Cardiac fibroblast (primary cell): ENCODE data around the gene ACSBG1.

Experiments
- DNase-seq, 2 donors: peaks; one replicate each; pipeline versions ENCODE4 v3.0.0 to v3.0.0-alpha.2; 2010; ENCODE audit warnings: low read depth in 2 of 2
- H3K4me3 ChIP-seq, 2 donors: replicated peaks in 1 of 2; 1 replicate in 1 of 2; 2 replicates in 1 of 2; pipeline ENCODE4 v1.5.1; 2011; ENCODE audit warnings: low read depth in 2 of 2, low read length in 2 of 2, mild to moderate bottlenecking in 2 of 2, moderate library complexity in 1 of 2
- TF ChIP-seq, protein P1 (sequence below): IDR thresholded peaks from one replicate; pipeline ENCODE4 v1.5.1; 2011; ENCODE audit warnings: low read depth, mild to moderate bottlenecking, low read length, inconsistent platforms

The ACSBG1 gene

DNA sequence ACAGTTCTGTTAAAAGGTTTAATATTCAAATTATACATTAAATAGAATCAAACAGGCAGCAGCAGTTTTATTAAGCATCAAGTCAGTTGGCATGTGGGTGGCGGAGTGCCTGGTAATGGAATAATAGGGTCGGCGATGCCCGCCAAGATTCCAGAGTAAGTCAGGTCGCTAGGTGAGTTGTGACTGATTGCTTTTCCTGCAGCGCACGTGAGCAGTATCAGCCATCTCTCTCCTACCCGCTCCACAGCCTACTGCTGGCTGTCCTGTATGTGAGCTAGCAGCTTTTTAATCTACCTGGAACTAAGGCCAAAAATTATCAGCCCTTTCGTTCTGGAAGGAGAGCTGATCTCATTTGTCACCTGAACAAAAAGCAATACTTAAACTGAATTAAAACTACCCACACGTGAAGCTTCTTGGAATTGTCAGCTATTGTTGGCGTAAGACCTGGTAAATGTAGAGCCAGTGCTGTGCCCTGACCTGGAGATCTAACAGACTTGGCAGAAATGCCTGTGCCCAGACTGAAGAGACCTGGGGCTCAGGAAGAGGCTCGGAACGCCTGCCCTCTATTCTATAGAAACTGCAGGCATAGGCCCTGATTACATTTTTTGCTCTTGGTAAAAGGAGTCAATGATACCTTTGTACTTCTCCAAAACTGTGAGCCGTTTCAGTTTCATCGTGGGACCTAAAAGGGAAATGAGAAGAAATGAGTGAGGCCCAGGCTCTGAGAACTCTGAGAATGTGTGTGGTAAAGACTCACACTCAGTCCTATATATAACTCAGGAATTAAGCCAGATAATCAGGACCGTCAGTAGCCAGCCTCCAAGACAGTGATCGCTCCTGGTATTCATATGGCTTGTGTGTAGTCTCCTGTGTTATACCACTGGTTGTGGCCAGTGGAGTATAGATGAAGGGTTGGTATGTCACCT is 63.3 kb downstream of the ACSBG1 start:
- DNase-seq: no peak
- TF ChIP-seq, protein P1, sequence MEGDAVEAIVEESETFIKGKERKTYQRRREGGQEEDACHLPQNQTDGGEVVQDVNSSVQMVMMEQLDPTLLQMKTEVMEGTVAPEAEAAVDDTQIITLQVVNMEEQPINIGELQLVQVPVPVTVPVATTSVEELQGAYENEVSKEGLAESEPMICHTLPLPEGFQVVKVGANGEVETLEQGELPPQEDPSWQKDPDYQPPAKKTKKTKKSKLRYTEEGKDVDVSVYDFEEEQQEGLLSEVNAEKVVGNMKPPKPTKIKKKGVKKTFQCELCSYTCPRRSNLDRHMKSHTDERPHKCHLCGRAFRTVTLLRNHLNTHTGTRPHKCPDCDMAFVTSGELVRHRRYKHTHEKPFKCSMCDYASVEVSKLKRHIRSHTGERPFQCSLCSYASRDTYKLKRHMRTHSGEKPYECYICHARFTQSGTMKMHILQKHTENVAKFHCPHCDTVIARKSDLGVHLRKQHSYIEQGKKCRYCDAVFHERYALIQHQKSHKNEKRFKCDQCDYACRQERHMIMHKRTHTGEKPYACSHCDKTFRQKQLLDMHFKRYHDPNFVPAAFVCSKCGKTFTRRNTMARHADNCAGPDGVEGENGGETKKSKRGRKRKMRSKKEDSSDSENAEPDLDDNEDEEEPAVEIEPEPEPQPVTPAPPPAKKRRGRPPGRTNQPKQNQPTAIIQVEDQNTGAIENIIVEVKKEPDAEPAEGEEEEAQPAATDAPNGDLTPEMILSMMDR: no peak
- H3K4me3 ChIP-seq: no peak overlapping the region

DNA sequence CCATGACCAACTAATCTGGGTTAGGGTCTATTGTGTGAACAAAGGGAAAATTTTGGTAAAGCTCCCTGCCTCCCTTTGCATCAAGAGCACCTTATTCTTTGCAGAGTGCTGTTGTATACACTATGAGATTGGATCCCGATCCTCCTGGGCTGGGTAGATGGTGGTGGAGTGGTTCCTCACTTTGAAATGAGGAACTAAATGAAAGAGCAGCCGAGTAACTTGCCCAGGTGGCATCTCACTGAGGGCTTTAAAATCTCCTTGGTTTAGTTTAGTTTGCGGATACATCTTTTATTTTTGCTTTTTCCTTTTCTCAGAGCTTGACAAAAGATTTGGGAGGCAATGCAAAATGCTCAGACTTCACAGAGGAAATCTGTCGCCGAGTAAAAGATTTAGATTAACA is 65.8 kb downstream of the ACSBG1 start:
- no peak for DNase-seq
- no peak overlapping the region for H3K4me3 ChIP-seq
- TF ChIP-seq, protein P1: no peak

DNA sequence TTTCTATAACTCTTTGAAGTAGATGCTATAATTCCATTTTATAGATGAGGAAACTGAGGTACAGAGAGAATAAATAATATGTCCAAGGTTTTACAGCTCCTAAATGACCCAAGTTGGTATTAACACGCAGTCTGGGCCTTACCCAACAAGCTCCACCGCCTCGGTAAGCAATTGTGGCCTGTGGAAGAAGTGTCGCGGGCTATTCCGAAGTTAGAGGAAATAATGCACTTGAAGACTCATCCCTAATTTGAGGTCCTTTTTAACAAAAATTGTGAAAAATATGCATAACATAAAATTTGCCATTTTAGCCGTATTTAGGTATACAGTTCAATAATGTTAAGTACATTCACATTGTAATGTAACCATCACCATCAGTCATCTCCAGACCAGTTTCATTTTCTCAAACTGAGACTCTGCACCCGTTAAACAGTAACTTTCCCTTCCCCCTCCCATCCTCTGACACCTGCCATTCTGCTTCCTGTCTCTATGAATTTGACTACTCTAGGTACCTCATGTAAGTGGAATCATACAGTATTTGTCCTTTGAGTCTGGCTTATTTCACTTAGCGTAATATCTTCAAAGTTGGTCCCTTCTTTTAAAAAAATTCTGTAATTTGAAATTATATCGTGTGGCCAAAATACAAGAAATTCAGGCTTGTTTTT is 67.0 kb downstream of the ACSBG1 start:
- TF ChIP-seq, protein P1: no peak
- DNase-seq: no peak
- H3K4me3 ChIP-seq: no peak overlapping the region

DNA sequence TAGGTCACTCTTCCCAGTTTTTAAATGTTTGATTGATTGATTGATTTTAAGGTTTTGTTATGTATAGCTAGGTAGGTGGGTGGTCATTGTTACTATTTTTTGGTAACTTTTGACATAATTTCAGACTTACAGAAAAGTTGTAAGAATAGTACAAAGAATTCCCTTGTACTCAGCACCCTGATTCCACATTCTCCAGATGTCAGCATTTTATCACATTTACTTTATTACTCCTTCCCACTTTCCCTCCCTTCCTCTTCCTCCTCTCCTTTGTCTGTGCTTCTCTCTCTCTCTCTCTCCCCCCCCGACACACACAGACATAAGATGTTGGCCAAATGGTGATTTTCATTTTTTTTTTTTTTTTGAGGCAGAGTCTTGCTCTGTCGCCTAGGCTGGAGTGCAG is 70.4 kb downstream of the ACSBG1 start:
- H3K4me3 ChIP-seq: no peak overlapping the region
- TF ChIP-seq, protein P1: no peak
- no peak for DNase-seq

DNA sequence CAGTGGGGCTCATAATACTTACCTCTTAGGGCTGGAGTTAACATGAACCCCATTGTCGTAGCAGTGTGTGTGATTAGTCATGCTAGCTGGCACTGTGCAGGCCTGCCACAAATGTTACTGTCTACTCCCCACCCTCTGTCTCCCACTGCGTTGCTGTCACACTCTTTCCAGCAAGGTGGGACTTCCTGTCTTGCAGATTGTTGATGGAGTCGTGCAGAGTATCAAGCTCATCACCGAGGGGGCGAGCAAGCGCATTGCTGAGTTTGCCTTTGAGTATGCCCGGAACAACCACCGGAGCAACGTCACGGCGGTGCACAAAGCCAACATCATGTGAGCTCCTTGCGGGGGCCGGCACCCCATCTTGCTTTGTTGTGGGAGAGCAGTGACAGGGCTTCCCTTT is 72.3 kb downstream of the ACSBG1 start:
- TF ChIP-seq, protein P1: no peak
- no peak overlapping the region for H3K4me3 ChIP-seq
- DNase-seq: no peak

DNA sequence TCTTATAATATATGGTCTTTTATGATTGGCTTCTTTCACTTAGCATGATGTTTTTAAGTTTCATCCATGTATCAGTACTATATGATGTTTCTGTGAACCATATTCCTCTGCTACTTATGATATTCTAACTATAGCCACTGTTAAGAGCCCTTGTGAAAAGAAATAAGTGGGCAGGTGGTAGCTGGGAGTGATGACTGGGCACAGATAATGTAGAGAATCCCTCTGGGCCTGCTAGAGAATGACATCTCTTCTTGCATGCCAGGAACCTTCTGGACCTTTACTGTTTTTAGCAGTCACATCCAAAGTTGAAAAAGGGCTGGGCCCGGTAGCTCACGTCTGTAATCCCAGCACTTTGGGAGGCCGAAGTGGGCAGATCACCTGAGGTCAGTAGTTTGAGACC is 75.0 kb downstream of the ACSBG1 start:
- H3K4me3 ChIP-seq: no peak overlapping the region
- DNase-seq: no peak
- TF ChIP-seq, protein P1: no peak
